PFSK-1 (cell line): ENCODE measurements around the gene APC.

Source experiments
- POLR2AphosphoS5 ChIP-seq: IDR thresholded peaks from 2 replicates; pipeline ENCODE4 v1.6.1; 2012; ENCODE audit warnings: low read depth, mild to moderate bottlenecking, control low read depth, low read length, moderate library complexity
- REST ChIP-seq, 2 experiments: IDR thresholded peaks; 2 replicates each; pipeline versions ENCODE4 v1.6.1 to v1.8.0; 2011 to 2012; ENCODE audit warnings: low read depth in 2 of 2, low read length in 2 of 2, control low read depth in 1 of 2, inconsistent platforms in 1 of 2, mild to moderate bottlenecking in 1 of 2, moderate library complexity in 1 of 2; ENCODE audit not compliant: insufficient read depth in 1 of 2
- SIN3A ChIP-seq: IDR thresholded peaks from 2 replicates; pipeline ENCODE4 v1.6.1; 2012; ENCODE audit warnings: mild to moderate bottlenecking, low read length, moderate library complexity, borderline replicate concordance; ENCODE audit not compliant: insufficient read depth
- TAF1 ChIP-seq: IDR thresholded peaks from 2 replicates; pipeline ENCODE4 v1.6.1; 2012; ENCODE audit warnings: low read length, control low read depth, borderline replicate concordance; ENCODE audit not compliant: insufficient read depth

GRCh38 chr5:112711436-112711835, 26.2 kb upstream of the APC start:
- TF ChIP-seq TAF1 (no peak), POLR2AphosphoS5 (no peak), REST (IDR thresholded peaks at IDR 0.05; ENCODE audit: insufficient read depth in 1 of 2, low read depth in 2 of 2, low read length in 2 of 2) (no peak), SIN3A (no peak)
